HG03045 (cell line): ENCODE measurements around the gene PEPD.

Experiments used
- ATAC-seq: cut with Tn5 transposase; IDR thresholded peaks from one replicate; pipeline ENCODE4 v1.9.1; 2021; ENCODE audit warnings: mild to moderate bottlenecking, moderate library complexity; ENCODE audit not compliant: unreplicated experiment

Gene PEPD

DNA sequence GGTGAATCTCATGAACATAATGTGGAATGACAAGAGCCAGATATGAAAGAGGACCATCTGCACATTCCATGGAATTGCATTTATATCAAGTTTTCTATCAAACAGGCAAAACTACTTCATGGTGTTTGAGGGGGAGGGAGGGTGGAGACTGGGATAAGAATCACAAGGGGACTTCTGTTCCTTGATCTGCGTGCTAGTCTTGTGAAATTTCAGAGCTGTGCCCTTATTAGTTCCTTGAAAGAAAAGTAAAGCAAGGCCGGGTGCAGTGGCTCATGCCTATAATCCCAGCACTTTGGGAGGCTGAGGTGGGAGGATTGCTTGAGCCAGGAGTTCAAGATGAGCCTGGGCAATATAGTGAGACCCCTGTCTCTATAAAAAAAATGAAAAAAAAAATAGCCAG lies 178.3 kb downstream of the PEPD start:
- no peak for ATAC-seq

DNA sequence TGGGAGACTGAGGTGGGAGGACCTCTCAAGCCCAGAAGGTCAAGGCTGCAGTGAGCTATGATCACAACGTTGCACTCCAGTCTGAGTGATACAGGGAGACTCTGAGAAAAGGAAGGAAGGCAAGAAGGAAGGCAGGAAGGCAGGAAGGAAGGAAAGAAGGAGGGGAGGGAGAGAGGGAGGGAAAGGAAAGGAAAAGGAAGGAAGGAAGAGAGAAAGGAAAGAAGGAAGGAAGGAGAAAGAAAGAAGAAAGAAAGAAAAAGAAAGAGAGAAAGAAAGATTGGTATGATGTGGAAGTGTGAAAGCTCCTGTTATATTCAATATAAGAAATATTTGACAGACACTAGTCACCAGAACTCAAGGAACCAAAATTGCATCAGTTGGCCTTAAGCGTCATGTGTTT lies 180.6 kb downstream of the PEPD start:
- ATAC-seq = no peak

DNA sequence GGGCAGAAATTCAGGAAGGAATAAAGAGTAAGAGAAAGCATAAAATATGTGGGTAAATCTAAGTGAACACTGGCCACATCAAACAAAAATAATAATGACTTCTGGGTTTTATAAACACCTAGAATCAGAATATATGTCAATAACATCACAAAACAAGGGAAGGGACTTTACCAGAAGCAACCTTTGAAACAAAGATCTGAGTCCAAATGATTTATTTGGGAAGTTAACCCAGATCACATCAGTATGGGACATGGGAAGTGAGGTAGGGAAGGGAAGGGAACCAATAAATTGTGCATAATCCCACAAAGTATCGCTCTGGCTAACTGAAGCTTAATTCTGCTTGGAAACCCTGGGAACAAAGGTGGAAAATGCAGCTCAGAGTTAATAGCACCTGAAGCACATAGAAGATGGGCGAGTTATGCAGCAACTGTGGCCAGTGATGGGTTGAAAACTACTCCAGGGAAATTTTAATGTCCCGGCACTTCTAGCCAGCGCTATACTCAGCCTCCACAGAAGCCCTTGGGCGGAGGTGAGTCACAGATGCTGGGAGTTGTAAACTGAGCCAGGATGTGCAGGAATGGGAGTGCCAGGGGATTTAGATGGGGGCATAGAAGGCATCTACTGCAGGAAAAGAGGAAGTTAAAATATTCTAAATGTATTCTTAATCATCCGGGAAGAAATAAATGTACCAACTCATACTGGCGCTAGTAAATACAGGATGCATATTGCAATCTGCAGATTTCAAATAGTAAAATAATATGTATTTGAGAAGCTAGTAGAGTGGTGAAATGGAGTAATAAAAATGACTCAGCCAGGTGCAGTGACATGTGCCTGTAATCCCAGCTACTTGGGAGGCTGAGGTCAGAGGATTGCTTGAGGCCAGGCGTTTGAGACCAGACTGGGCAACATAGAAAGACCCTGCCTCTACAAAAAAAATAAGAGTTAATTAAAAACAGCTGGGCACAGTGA lies 182.3 kb downstream of the PEPD start:
- ATAC-seq = no peak
